RPMI8226 (cell line): ENCODE measurements around the gene IL1RAPL1.

ENCODE experiments used
- DNase-seq: peaks from one replicate; pipeline ENCODE4 v3.0.0-alpha.2; 2015

The IL1RAPL1 gene

DNA sequence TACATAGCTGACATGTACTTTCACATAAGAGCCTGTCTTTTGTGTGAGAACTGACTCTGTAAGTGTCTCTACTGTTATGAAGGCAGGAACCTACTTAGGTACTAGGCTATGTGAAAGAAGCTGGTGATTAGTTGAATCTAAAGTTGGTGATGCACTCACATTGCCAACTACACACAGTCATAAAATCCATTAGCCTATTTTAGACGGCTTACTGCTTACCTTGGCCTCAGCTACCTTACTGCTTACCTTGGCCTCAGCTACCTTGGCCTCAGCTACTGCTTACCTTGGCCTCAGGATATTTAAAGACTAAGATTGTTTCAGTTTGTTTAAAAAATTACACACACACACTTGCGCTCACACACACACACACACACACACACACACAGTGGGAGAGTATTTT is 549.7 kb downstream of the IL1RAPL1 start:
- DNase-seq, result no peak

DNA sequence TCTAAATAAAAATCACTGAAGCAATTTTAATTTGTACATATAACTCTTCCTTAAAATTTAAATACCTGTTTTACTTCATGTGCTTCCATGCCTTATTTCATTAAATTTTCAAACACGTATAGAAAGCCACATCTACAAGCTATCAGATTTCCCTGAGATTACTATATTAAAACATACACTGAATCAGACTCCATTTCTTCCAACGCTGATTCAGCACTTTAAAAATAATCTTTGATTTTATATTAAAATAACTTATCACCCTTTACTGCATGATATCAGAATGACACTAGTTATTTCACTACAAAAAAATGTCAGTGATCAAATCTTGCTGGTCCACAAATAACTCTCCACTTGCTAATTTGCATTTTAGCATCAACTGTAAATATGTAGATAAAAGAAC is 550.8 kb downstream of the IL1RAPL1 start:
- DNase-seq, result no peak

DNA sequence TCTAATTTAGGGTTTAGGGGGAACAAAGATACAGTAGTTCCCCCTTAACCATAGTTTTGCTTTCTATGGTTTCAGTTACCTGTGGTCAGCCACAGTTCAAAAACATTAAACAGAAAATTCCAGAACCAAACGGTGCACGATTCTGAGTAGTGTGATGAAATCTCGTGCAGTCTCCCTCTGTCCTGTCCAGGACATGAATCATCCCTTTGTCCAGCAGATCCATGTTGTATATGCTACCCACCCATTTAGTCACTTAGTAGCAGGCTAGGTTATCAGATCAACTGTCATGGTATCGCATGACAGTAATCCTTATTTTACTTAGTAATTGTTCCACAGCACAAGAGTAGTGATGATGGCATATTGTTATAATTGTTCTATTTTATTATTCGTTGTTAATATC is 556.1 kb downstream of the IL1RAPL1 start:
- DNase-seq, result no peak

DNA sequence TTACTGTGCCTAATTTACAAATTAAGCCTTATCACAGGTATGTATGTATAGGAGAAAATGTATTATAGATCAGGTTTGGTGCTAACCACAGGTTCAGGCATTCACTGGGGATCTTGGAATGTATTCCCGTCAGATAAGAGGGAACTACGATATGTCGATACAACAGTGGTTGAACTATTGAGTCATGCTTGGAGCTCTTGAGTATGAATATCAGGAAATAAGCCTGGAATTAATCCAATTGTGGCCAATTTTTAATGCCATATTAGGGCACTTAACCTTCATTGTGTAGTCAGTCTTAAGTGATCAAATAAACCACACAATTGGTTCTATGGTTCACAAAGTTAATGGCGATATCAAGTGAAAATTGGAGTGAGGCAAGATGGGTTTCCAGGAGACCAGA is 556.5 kb downstream of the IL1RAPL1 start:
- no peak for DNase-seq

DNA sequence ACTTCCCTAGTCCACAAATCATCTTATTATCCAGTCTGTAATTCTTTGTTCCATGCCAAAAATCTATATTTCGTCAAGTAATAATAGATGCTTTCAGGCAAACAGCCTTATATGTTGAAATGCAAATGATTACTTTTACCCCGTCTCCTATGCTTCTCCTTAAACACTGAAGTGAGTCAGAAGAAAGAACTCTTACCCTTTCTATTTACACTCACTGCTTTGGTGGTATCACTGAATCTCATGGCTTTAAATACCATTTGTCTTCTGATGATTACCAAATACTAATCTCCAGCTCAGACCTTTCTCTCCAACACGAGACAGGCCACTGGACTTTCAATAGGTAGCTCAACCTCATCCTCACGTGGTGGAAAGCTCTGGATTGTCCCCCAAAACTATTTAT is 558.1 kb downstream of the IL1RAPL1 start:
- DNase-seq, result no peak

DNA sequence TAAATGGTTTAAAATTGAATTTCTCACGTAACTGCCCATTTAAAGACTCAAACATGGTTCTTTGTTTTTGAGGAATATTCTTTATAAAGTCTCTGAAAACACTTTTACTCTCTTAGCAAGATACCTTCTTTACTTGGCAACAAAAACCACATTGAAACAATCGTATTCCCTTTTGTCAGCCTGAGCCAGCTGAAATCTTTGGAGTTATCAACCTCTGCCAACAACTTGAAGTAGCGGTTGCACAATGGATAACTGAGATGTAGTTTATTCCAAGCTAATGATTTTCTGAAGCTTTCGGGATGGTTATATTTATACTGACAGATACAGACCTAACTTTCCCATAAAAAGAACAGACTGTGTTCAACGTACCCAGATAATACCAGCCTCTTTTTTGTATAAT is 561.3 kb downstream of the IL1RAPL1 start:
- DNase-seq, result no peak

DNA sequence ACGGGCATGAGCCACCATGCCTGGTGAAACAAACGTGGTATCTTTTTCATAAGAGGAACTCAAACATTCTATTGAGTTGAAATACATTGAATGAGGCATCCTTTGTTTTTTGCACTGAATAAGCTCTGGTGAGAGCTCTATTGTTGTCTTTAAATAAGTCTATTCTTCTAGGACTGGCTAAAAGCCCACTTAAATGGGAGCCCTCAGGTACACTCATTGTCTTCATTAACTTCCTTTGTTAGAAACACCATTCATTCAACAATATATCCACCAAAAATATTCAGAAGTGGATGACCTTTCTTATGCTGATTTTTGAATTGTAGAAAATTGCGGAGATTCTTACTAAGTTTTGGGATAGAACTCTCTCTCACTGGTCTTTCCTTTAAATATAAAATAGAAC is 568.0 kb downstream of the IL1RAPL1 start:
- no peak for DNase-seq

DNA sequence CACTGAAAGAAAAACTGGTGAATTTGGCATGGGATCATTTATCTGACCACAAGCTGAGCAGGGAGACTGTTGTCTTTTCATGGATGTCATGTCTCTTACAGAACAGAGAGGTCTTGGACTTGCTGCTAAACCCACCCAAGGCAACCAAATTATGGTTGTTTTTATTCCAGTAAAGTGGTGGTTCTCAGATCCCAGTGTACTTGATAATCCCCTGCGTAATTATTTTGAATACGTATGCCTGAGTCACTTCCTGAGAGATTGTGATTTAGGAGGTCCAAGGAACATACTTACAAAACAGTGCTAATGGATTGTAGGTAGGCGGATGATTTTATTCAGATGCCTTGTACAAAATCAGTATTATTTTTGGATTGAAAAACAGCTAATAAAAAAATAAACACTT is 585.6 kb downstream of the IL1RAPL1 start:
- DNase-seq, result no peak

DNA sequence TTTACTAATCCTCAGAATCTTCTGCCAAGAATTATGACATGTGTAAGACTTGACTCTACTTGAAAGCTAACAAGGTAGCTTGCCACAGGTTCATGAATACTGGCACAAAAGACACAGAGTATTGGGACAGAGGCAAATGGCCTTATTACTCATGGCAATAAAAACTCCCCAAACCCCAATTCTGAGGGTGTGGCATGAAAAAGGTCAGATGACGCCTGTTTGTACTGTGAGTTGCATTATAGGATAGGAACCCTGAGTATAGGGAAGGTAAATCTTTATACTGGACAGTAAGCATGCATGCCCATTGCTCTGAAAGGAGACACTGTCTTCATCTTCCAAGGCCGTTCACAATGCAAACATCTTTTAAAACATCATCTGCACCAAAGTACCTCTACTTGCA is 600.0 kb downstream of the IL1RAPL1 start:
- no peak for DNase-seq

DNA sequence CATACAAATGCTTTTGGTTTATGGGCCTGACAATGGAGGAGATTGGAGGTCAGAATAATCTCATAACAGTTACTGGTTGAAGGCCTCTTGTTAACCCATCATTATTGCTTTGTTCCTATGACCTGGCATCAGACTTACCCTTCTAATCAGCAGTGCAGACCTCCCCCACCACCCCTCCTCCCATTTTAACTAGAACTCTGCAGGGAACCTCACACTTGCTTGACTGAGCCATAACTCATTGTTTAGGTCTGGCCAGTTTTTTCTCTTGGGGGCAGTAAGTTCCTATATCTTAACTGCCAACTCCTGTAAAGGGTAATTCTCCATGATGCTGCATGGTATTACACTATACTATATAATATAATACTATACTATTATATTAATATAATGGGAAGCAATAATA is 609.3 kb downstream of the IL1RAPL1 start:
- DNase-seq, result no peak

DNA sequence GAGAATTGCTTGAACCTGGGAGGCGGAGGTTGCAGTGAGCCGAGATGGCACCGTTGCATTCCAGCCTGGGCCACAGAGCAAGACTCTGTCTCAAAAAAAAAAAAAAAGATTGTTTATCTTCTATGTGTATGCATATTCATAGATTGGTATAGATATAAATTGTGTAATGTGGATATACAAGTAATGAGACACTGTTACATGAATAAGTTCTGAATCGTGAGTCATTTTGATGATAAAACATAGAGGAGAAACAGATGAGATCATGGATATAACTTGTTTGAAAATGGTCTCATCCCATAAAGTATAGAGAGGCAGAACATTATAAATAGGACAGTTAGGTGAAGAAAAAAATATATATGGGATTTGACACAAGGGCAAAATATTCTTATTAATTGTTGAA is 628.0 kb downstream of the IL1RAPL1 start:
- DNase-seq, result no peak

DNA sequence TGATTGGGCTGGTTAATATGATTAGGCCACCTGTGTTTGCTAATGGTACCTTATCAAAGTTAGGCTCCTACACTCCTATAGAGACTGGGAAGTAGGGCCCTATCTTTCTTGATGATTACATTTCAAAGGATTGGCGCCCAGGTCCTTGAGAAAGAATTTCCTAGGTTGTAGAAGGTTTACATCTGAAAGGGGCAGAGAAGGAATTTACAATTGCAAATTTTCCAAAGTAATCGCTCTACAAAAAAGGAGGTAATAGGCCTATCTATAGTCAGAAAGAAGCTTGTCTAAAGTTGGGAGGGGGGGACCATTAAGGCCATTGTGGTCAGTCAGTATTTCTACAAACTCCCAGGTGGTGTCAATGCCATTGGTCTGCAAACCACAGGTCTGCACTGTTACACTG is 638.4 kb downstream of the IL1RAPL1 start:
- no peak for DNase-seq

DNA sequence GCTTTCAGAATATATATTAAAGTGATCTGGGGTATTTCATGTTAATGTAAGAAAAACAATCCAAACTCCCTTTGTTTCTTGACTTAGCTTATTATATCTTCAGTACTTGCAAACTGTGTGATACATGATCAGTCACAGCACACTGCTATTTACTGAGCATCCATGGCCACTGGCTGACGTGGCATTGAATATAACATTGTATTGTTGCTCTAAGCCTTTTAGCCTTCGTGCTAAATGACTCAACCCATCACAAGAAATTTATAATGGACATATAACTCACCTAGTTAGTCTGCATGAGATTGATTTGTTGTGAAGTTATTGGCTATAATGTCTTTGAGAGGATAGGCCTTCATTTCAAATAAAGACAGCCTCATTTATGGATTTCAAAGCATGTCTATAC is 642.6 kb downstream of the IL1RAPL1 start:
- DNase-seq, result no peak

DNA sequence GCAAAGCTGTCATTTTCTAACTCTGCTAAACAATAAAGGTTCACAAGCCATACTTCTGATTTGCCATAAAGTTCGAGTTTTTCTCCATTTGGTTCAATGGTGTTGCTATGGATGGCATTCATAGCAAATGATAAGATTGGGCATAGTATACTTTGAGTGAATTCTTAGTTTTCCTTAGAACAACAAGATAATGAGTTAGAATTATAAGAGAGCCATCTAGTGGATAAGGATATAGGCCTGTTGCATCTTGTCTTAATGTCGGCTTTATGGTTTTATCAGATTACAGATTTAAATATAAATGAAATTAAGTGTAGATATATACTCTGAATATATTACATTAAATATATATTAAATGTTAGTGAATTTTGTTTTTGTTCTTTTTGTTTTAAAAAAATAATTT is 644.6 kb downstream of the IL1RAPL1 start:
- no peak for DNase-seq

DNA sequence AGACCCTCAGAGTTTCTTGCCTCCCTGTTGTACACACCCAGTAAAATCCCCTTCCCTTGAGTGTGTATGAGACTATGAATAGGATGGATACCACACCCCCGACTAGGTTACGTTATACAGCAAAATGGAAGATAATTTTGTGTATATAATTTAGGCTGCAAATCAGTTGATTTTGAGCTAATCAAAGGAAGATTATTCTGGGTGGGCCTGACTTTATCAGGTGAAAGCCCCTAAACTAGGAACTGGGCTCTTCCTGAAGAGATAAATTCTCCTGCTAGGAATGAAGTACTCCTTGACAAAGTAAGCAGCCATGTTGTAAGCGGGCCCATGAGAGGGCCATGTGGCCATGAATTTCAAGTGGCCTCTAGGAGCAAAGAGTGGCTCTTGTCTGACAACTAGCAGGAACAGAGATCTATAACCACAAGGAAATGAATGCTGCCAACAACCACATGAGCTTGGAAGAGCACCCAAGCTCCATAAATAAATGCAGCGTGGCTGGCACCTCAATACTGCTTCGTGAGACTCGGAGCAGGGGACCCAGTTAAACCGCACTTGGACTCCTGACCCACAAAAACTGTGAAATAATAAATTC is 646.4 kb downstream of the IL1RAPL1 start:
- DNase-seq, result no peak

DNA sequence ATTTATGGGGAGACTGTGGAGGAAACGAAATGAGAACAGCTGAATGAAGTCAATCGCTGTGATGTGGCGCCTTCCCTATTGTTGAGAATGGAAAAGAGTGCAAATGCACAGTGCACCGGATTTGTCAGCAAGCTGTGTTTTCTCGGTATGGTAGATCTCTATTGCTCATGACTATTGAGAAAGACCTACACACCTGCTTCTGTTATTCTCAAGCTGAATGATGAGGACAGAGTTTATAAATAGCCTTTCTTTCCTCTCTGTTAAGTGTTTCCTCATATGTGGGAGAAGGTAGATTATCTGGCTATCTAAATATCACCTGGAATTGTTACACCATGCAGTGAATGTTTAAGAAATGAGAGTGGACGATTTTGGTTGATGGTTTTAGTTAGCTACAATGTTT is 650.7 kb downstream of the IL1RAPL1 start:
- DNase-seq, result no peak

DNA sequence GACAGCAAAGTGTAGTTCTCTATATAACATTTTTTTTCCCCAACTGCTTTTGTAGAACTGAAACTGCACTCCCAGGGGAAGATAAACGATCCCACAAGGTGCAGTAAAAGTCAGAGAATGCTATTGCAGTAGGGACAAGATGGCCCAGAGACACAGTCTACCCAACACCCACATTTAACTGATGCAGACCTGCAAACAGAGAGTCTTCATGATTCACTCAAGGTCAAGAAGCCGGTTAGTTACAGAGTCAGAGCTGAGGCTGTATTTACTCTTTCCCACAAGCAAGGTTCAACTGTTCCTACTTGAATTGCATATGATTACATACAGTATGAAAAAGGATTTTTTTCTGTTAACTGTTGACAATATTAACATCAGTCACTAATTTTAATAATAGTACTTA is 654.6 kb downstream of the IL1RAPL1 start:
- no peak for DNase-seq

DNA sequence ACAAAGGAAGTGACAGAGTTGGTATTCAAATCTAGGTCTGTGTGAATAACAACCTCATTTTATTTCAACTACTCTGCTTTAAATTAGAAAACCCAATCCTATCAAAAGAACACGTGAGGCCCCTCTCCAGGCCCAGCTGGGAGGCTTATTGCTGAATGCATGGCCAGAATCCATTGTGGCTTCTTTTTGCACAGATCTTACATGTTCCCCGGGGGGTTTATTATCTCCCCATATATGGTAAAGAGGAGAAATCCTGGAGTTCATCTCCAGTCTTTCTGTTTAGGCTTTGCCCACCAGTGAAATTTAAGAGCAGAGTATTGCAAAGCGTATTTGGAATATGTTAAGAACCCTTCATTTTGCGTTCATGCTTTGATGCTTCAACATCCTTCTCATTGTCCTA is 655.6 kb downstream of the IL1RAPL1 start:
- no peak for DNase-seq

DNA sequence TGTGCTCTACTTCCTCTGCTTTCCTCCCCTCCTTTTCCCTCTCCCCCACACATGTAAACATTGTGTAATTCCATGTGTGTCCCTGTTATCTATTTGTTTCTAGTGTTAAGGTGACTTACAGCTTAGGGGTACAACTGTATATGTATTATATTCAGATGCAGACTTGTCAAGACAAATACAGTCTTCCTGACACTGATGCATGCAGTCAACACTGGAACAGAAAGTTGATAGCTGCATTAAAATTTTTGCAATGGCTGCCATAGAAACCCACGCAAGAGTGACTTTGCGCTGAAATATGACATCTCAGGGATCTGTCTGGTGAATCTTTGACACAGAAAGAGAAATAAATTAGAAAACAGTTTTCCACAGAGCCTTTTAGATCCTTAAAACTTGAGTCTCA is 656.7 kb downstream of the IL1RAPL1 start:
- DNase-seq, result no peak

DNA sequence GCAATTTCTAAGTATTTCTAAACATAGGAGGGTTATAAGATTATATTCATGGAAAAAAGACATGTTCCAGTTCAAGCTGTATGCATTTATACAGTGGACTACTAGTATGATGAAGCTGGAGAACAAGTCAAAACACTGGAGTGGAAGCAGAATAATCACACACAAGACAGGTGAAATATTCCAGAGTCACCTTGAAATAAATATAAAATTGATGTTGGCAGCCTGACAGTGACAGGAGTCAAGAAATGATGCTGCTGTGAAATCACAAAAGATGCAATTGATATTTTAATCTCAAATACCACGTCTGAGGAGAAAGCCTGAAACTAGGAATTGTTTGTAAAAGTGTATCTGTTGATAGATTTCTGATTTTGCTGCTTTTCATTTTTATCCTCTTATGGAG is 667.3 kb downstream of the IL1RAPL1 start:
- no peak for DNase-seq

DNA sequence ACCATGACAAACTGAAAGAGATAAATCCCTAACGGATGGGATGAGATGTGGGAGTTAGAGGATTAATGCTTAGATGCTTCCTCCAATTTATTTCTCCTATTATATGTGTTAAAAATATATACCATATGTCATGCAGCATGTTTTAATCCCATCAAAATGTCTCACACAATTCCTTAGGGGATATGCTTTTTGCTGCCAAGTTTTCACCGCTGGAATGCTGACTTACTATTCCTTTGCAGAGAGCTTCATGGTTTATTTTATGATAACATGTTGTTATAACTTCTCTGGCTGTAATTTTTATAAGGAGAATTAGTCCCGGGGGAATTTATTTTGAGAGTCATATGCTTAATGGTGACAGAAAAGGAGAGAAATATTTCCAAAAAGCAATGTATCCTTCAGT is 670.3 kb downstream of the IL1RAPL1 start:
- DNase-seq, result no peak

DNA sequence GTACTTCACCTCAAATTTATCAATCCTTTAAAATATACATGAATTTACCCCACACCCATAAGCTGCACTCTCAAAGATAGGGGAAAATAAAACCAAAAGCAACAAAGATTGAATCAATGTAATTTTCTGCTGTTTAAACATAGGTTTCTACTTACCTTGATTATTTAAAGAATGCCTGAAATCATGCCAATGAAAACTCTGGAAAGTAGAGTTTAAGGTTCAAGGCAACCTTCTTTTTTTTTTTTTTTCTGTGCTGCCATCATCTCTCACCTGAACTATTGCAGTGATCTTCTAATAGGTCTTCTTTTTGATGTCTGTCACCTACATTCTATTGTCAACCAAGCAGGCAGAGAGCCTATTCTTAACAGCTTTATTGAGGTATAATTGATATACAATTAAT is 682.1 kb downstream of the IL1RAPL1 start:
- no peak for DNase-seq

DNA sequence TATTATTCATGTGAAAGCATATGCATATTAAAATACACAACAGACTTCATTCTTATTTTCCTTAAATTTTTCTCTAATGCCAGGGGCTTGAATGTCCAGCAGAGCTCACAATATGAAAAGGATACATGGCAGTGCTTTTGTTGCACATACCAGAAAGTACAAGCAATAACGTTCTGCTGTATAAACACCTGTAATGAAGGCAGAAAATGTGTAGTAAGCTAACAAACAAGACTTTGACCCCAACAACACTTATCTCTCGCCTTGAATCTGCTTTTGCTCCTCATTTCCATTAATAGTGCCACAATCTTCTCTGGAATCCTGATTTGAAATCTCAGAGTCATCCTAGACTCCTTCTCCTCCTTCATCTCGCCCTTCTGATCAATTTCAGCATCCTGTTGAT is 687.3 kb downstream of the IL1RAPL1 start:
- DNase-seq, result no peak

DNA sequence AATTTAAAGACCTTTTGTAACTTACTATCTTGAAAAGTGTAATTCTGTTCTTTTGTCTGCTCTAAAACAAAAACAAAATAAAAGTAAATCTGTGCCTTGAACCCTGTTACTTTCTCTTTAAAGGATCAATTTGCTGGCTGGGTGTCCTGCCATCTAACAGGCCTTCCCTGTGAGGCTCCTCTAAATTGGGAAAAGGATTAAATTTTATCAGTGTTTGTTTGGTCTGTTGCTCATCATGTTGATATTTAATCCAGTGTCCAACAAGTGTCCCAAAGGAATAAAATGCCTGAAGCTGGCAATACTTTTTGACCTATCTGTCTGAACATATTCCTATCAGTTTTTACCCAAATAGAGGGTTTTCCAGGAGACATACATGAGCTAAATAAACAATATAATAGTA is 688.7 kb downstream of the IL1RAPL1 start:
- no peak for DNase-seq

DNA sequence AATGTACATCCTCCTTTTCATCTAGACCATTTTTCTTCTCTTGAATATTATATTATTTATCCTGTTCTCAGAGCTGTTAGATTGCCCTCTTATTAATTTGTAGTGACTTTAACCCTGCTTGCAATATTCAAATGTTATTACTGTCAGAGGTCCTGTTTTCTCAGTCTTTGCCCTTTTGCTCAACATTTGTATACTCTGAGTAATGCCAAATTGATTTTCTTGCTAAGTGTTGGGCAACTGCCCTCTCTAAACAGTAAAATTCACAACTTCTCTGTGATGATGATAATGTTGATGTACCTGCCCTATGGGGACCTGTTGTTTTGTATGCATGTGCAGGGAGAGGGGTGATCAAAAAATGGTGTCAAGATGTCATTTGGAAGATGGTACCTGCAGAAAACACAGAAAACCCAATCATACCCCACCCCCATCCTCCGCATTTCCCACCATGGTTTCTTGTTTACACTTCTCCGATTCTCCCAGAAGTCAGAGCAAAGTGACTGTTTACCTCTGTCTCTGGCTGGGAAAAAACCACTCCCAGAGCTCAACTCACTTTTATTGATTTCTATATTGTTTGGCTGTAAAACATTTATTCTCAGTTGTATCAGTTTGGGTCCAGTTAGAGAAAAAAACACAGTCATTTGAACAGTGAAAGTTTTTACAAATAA is 694.0 kb downstream of the IL1RAPL1 start:
- DNase-seq, result no peak
